OCI-LY3 (cell line): Measurements from ENCODE around the gene PI4K2B.
"Not testable (repeated sequence)": the region's sequence is repeated elsewhere in the genome, so short reads cannot be mapped to it uniquely, and the experiment has no call there.

Experiments used
- EZH2phosphoT487 ChIP-seq: fragments of 200-600 bp; shearing (Covaris generic); IDR thresholded peaks from 2 replicates; pipeline ENCODE4 v1.6.1; 2018; ENCODE audit warnings: antibody characterized with exemption, mixed run types, low read depth
- TF ChIP-seq, protein P1 (sequence below): fragments of 200-600, 300-600 bp; sonication (generic); IDR thresholded peaks from 2 replicates; pipeline ENCODE4 v1.5.1; 2014; ENCODE audit warnings: antibody characterized with exemption, low read length, low read depth

DNA sequence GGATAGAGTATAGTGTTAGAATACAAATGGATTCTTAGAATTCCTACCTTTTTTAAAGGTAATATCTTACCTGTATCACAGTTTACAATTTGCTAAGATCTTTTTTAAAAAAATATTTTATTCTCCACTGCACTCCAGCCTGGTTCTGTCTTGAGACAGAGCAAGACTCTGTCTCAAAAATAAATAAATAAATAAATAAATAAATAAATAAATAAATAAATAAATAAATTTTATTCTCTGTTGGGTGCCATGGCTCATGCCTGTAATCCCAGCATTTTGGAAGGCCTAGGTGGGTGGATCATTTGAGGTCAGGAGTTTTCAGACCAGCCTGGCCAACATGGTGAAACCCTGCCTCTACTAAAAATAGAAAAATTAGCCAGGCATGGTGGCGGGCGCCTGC is 2.2 kb downstream of the PI4K2B start:
- TF ChIP-seq, protein P1, sequence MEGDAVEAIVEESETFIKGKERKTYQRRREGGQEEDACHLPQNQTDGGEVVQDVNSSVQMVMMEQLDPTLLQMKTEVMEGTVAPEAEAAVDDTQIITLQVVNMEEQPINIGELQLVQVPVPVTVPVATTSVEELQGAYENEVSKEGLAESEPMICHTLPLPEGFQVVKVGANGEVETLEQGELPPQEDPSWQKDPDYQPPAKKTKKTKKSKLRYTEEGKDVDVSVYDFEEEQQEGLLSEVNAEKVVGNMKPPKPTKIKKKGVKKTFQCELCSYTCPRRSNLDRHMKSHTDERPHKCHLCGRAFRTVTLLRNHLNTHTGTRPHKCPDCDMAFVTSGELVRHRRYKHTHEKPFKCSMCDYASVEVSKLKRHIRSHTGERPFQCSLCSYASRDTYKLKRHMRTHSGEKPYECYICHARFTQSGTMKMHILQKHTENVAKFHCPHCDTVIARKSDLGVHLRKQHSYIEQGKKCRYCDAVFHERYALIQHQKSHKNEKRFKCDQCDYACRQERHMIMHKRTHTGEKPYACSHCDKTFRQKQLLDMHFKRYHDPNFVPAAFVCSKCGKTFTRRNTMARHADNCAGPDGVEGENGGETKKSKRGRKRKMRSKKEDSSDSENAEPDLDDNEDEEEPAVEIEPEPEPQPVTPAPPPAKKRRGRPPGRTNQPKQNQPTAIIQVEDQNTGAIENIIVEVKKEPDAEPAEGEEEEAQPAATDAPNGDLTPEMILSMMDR: not testable (repeated sequence)
- TF ChIP-seq EZH2phosphoT487: not testable (repeated sequence)
